ENCODE measurements around the gene TESK2. TPM values are rescaled to one million over a fixed set of nuclear protein-coding genes. Genes with fewer than 3 reads are reported as not detected.

TESK2 gene
- total RNA-seq, 1 donor from 2014 or later = 12.2 TPM

- no peak for DNase-seq
- no peak for ATAC-seq (ENCODE audit: low read depth)
- Mint-ChIP-seq H3K4me1 (peaks cover 53% of the 10 kb centered on the region), H3K4me3 (no peak overlapping the region), H3K36me3 (ENCODE audit: low read depth) (no peaks in the 10 kb centered on the region), H3K27ac (peak overlapping the region; percentile 5), H3K9me3 (no peaks in the 10 kb centered on the region), H3K27me3 (no peaks in the 10 kb centered on the region)
- ChIA-PET POLR2A (interaction anchor here (2.1 kb wide), 1 partner anchor 14 kb away, joined by 10 read pairs; no protein-coding TSS in a partner anchor), CTCF (no interaction called here)
- intact Hi-C loops (cut with micrococcal nuclease) = no loop called here
- TF ChIP-seq CTCF (IDR thresholded peaks at IDR 0.05) = no peak
Observed at GRCh38 chr1:45407629-45408287, 83.2 kb downstream of the TESK2 start.

GRCh38 chr1:45405636-45406035 is 85.3 kb downstream of the TESK2 start:
- Mint-ChIP-seq H3K36me3 (ENCODE audit: low read depth) (no peaks in the 10 kb centered on the region), H3K27me3 (no peaks in the 10 kb centered on the region), H3K9me3 (no peaks in the 10 kb centered on the region), H3K4me1 (peaks cover 35% of the 10 kb centered on the region), H3K27ac (no peak overlapping the region), H3K4me3 (no peak overlapping the region)
- CTCF ChIA-PET = interaction anchor here (1.4 kb wide), 1 partner anchor 10 kb away, joined by 3 read pairs; no protein-coding TSS in a partner anchor
- no peak for DNase-seq
- no peak for TF ChIP-seq CTCF (IDR thresholded peaks at IDR 0.05)
- intact Hi-C loops (cut with micrococcal nuclease) = no loop called here
- POLR2A ChIA-PET = interaction anchor here (2.6 kb wide), 1 partner anchor 11 kb away, joined by 13 read pairs; no protein-coding TSS in a partner anchor
- no peak for ATAC-seq (ENCODE audit: low read depth)

DNA sequence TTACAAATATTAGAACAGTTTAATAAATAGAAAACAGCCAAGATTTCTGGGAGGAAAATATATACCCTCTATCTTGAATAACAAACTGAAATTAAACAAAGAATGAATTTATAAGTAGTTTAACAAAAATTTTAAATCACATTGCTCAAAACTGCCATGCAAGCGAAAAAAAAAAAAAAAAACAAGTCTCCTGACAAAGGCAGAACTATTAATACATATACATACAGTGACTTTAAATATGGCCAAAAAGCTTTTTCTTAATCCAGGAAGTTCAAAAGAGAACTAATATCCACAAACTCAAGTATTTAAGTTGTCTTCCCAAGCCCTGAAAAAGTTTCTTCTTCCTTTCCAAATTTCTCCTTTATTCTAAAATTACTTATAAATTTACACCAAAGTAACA is 87.2 kb downstream of the TESK2 start:
- H3K9me3 Mint-ChIP-seq = no peaks in the 10 kb centered on the region
- TF ChIP-seq CTCF (IDR thresholded peaks at IDR 0.05) = no peak
- no peak for ATAC-seq (ENCODE audit: low read depth)
- DNase-seq = no peak
- H3K4me1 Mint-ChIP-seq = peaks cover 25% of the 10 kb centered on the region
- H3K4me3 Mint-ChIP-seq = no peak overlapping the region
- intact Hi-C loops (cut with micrococcal nuclease) = no loop called here
- peaks cover 2% of the 10 kb centered on the region for H3K36me3 Mint-ChIP-seq (ENCODE audit: low read depth)
- H3K27me3 Mint-ChIP-seq = no peaks in the 10 kb centered on the region
- POLR2A ChIA-PET = no interaction called here
- H3K27ac Mint-ChIP-seq = peak overlapping the region; percentile 24
- CTCF ChIA-PET = interaction anchor here (0.7 kb wide), 1 partner anchor 12 kb away, joined by 3 read pairs; no protein-coding TSS in a partner anchor

GRCh38 chr1:45403298-45403697 is 87.7 kb downstream of the TESK2 start:
- Mint-ChIP-seq H3K4me3 (no peak overlapping the region), H3K27ac (peak overlapping the region; percentile 24), H3K9me3 (no peaks in the 10 kb centered on the region), H3K36me3 (ENCODE audit: low read depth) (peaks cover 2% of the 10 kb centered on the region), H3K4me1 (peaks cover 22% of the 10 kb centered on the region), H3K27me3 (no peaks in the 10 kb centered on the region)
- POLR2A ChIA-PET = no interaction called here
- intact Hi-C loops (cut with micrococcal nuclease) = no loop called here
- CTCF ChIA-PET = no interaction called here
- DNase-seq (no peak), ATAC-seq (ENCODE audit: low read depth) (no peak)
- no peak for TF ChIP-seq CTCF (IDR thresholded peaks at IDR 0.05)

DNA sequence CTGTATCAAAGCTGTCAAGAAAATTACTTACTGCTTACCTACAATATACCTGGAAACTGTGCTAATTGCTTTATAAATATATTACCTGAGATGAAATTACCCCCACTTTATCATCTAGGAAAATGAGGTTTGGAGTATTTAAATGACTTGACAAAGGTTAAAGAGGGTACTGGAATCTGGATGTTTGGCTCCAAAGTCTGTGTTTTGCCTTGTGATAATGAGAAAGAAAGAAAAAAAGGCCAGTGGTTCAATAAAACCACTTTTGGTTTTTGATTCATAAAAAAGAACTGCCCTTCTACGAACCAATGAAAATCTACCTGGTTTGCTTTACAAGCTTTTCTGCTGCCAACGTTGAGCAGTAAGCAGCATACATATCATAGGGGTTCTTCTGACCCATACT is 89.4 kb downstream of the TESK2 start:
- Mint-ChIP-seq H3K4me3 (no peak overlapping the region), H3K9me3 (no peaks in the 10 kb centered on the region), H3K4me1 (peaks cover 20% of the 10 kb centered on the region), H3K36me3 (ENCODE audit: low read depth) (peaks cover 5% of the 10 kb centered on the region), H3K27me3 (no peaks in the 10 kb centered on the region), H3K27ac (no peak overlapping the region)
- ATAC-seq (ENCODE audit: low read depth) (no peak), DNase-seq (no peak)
- CTCF ChIA-PET = no interaction called here
- POLR2A ChIA-PET = interaction anchor here (0.7 kb wide), 1 partner anchor 91 kb away, joined by 4 read pairs; no protein-coding TSS in a partner anchor
- intact Hi-C loops (cut with micrococcal nuclease) = no loop called here
- TF ChIP-seq CTCF (IDR thresholded peaks at IDR 0.05) = no peak
